Measurements from ENCODE around the gene CLIC6. TPM values are rescaled to one million over a fixed set of nuclear protein-coding genes. Genes with fewer than 3 reads are reported as not detected.

The CLIC6 gene
- polyA plus RNA-seq, 1 experiment = 0.04 TPM

GRCh38 chr21:34766862-34767261 lies 98.1 kb downstream of the CLIC6 start:
- TF ChIP-seq CTCF (IDR thresholded peaks at IDR 0.05; ENCODE audit: insufficient read depth, low read depth, low read length) = no peak
- no peaks in the 10 kb centered on the region for H3K27me3 ChIP-seq (ENCODE audit: control insufficient read depth, insufficient read depth, low read length)
- no peaks in the 10 kb centered on the region for H3K36me3 ChIP-seq (ENCODE audit: control insufficient read depth, insufficient read depth, low read length)
- ChIA-PET CTCF (no interaction called here), POLR2A (no interaction called here)
- no peak for DNase-seq (ENCODE audit: low read depth)
- H3K4me3 ChIP-seq (ENCODE audit: low read depth, low read length) = no peak overlapping the region

Other genes with a start within 250 kb of the CLIC6 start
- gene SMIM34, start 245.0 kb upstream of the CLIC6 start, polyA plus RNA-seq (2011; rRNA removed) = not detected in 2 replicates
- 0.31 and 0.47 TPM in 2 replicates for gene KCNE1, start 156.8 kb upstream of the CLIC6 start, polyA plus RNA-seq (2011; rRNA removed)
- 56.2 and 91.8 TPM in 2 replicates for gene RCAN1, start 53.9 kb upstream of the CLIC6 start, polyA plus RNA-seq (2011; rRNA removed)

Data from BJ (cell line).